LoVo (cell line): ENCODE measurements around the gene SLC25A13.

ENCODE experiments used
- DNase-seq: peaks from one replicate; pipeline ENCODE4 v3.0.0-alpha.2; 2016; ENCODE audit warnings: low spot score

SLC25A13 gene

DNA sequence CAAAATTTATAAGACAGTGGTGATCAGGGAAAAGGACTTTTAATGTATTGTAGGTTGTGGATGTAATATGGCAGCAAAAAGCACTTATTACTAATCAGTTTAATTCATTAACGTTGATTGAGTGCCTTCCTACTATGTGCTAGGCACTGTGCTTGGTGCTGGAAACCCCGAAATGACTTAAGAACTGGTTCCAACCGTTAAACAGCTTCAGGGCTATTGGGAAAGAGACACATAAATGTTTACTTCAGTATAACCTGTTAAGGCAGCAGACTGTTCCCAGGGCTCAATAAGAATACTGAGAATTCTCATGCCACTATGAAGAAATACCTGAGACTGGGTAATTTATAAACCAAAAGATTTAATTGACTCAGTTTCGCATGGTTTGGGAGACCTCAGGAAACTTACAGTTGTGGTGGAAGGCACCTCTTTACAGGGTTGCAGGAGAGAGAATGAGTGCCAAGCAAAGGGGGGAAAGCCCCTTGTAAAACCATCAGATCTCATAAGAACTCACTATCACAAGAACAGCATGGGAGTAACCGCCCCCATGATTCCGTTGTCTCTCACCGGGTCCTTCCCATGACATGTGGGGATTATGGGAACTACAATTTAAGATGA lies 1.1 kb upstream of the SLC25A13 start:
- DNase-seq, result no peak

DNA sequence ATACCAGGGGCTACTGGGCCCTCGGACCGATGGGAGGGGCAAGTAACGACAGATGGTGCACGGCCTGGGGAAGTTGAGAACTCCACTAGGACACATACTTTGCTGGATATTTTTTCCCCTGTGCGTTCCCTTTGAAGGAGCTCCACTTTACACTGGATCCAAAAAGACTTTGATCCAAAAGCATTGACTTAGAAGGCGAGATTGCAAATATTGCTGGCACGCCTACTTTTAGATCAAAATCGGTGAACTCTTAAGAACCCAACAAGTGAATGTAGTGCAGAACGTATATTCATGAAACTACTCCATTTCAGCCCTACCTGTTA lies 436 bp upstream of the SLC25A13 start:
- DNase-seq, result no peak

- peak; percentile 84 for DNase-seq
Measured at GRCh38 chr7:96321031-96321657, 754 bp downstream of the SLC25A13 start.

DNA sequence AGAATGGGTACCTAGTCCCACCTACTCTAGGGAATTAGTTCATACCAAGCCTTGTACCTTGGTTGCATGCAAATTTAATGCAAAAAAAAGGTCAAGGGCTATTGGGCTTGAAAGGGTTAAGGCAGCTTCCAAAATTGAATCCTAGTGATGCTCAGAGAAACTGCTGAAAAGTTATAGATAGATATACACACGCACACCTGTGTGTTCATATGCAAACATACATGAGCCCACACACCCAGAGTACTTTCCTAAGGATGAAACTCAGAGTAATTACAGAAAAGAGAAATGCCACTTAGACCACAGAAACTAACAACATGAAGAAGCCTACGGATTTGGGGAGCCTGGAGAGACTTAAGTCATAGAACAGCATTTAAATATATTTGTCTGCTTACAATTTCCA lies 1.5 kb downstream of the SLC25A13 start:
- no peak for DNase-seq

DNA sequence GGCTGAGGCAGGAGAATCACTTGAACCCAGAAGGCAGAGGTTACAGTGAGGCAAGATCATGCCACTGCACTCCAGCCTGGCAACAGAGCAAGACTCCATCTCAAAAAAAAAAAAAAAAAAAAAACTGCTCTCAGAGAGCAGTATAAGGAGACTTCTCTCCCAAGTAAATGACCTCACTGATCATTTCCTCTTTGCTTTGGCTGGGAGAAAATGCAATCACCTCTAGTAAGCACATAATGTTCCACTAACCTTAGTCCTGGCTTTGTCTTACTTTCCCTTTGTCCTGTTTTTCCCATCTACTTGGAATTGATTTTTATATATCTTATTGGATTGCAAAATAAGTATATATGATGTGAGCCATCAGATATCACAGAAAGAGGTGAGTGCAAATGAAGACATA lies 2.5 kb downstream of the SLC25A13 start:
- no peak for DNase-seq

DNA sequence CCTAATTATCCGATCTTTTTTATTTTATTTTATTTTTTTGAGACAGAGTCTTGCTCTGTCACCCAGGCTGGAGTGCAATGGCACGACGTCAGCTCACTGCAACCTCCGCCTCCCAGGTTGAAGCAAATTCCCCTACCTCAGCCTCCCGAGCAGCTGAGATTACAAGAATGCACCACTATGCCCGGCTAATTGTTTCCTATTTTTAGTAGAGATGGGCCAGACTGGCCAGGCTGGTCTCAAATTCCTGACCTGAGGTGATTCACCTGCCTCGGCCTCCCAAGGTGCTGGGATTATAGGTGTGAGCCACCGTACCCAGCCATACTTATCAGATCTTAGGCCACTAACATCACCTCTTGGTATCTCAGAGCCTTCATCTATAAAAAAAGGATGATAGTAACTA lies 4.9 kb downstream of the SLC25A13 start:
- peak; percentile 11 for DNase-seq

GRCh38 chr7:96315125-96315512 lies 6.8 kb downstream of the SLC25A13 start:
- DNase-seq, result no peak

GRCh38 chr7:96314402-96315124 lies 7.3 kb downstream of the SLC25A13 start:
- DNase-seq, result peak; percentile 47

GRCh38 chr7:96313940-96314339 lies 8.0 kb downstream of the SLC25A13 start:
- DNase-seq, result no peak

- no peak for DNase-seq
Measured at GRCh38 chr7:96312502-96312901, 9.4 kb downstream of the SLC25A13 start.

DNA sequence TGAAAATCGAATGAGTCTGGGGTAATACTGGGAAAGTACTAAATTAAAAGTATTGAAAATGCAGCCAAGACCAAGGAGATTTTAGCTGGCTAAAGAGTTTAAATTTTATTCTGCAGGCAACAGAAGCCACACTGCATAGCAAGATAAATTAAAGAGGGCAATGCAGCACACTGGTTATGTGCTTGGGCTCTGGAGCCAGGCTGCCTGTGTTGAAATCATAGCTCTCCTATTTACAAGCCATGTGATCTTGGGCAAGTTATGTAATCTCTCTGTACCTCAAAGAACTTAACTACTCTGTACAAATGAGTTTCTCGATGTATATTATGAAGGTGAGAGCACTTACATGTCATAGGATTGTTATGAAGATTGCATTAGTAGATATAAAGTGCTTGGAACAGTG lies 9.9 kb downstream of the SLC25A13 start:
- DNase-seq, result no peak

- no peak for DNase-seq
Measured at GRCh38 chr7:96310110-96310509, 11.8 kb downstream of the SLC25A13 start.

DNA sequence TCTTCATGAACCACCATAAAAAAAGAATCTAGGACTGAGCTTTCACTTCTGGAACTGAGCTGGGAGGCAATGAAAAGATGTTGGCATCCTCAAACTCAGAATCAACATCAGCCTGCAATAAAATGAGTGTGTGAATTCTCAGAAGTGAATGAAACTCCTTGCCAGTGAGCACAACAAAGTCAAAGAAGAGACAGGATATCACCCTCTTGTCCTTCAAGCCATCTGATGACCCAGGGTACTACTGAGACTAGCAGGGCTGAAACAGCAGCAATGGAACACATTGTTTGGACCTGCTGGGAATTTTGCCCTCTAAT lies 13.0 kb downstream of the SLC25A13 start:
- no peak for DNase-seq

DNA sequence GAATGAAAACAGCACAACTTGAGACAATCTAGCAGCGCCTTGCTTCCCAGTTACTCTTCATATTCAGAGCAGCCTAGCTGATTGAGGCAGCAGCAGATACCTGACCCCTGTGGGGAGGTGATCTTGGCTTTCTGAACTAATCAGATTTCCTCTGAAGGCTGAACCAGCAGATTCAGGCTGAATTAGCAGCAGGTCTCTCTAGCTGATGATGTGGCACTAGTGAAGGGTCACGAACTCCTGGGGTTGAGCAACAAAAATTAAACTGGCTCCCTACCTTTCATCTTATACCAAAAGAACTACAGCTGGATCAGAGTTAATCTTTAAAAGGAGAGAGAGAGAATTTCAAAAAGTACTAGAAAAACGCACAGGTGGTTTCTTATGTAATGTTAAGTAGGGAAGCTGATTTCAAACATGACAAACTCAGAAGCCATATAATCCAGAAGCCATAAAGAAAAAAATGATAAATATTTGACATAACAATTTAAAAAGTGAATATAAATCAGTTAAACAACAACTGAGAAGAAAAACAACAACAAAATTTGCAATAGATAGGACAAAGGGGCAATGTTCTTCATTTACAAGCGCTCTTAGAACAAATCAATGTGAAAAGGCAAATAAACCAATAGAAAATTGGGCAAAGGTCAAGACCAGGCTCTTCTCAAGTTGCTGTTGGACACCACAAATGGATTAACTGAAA lies 13.5 kb downstream of the SLC25A13 start:
- DNase-seq, result no peak

GRCh38 chr7:96306385-96307125 lies 15.3 kb downstream of the SLC25A13 start:
- no peak for DNase-seq

GRCh38 chr7:96305915-96306314 lies 16.0 kb downstream of the SLC25A13 start:
- no peak for DNase-seq

DNA sequence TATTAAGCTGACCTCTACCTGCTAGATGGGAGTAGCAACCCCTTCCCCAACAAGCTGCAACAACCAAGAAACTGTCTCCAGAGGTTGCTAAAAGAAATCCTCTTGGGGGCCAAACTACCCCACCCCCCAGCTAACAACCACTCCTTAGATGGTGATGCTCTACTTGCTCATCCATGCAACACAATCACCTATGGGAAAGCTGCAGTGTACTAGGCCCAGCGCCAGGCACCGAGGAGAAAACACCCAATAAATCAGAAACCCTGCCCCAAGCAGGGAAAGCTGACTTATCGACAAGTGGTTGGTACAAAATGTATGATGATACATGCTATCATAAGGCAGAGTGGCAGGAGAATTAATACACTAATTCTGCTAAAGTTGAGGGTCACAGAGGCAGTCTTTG lies 17.3 kb downstream of the SLC25A13 start:
- no peak for DNase-seq

- peak; percentile 48 for DNase-seq
Measured at GRCh38 chr7:96303686-96304443, 18.0 kb downstream of the SLC25A13 start.

- peak; percentile 82 for DNase-seq
Measured at GRCh38 chr7:96303105-96303685, 18.7 kb downstream of the SLC25A13 start.

- DNase-seq, result no peak
Measured at GRCh38 chr7:96300986-96301385, 20.9 kb downstream of the SLC25A13 start.

DNA sequence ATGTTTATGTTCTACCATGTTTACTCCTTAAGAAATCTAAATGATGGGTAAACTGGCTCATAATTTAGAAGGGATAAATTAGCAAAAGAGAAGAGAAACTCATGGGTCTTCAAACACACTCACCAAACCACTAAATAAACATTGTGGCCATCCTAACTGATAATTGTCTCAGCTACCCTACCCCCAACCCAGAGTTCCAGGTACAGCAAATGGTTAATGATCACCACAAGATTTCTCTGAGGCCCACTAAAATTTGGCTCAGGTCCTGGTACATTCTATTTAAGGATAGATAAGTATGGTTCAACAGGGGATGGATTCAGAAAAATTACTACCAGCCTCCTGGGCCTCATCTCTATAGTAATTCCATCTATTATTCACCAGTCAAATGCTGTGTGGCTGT lies 21.4 kb downstream of the SLC25A13 start:
- no peak for DNase-seq
